Measurements from ENCODE around the gene SPTBN4.

GRCh38 chr19:40521276-40521675 is 54.5 kb downstream of the SPTBN4 start:
- TF ChIP-seq CTCF (conservative IDR thresholded peaks at IDR 0.05) = peak; percentile 62; the same call in 1 of the 2 replicates
- TF ChIP-seq EZH2 (IDR thresholded peaks at IDR 0.05; ENCODE audit: low read depth) = no peak

Measured in PC-9 (cell line).